Purkinje cell (primary cell): ENCODE data around the gene MMD2. TPM values are rescaled to one million over a fixed set of nuclear protein-coding genes. Genes with fewer than 3 reads are reported as not detected.

Experiments used
- polyA plus RNA-seq: library from polyadenylated mRNA; unstranded; fragments of >200 nt; fragmentation: Nextera tagmentation; gene quantifications from 2 replicates; pipeline ENCODE4 v1.2.1, GENCODE V29; 2014

Gene MMD2
- 0.27 and 1.4 TPM in 2 replicates for polyA plus RNA-seq

GRCh38 chr7:4958477-4959301, at the start of gene MMD2:
MMD2 (minus strand) TSS chr7:4959187; CDS start chr7:4959017, 170 bp downstream.

GRCh38 chr7:4883372-4884144, 75.4 kb downstream of the MMD2 start, which contains the start of gene RADIL:
RADIL (minus strand) TSS chr7:4883716; CDS start chr7:4878139, 5,577 bp downstream.

GRCh38 chr7:4861673-4862072, 97.3 kb downstream of the MMD2 start, which contains the start of gene PAPOLB:
PAPOLB (minus strand) TSS chr7:4862030; CDS start chr7:4861810, 220 bp downstream.

Other genes starting within 250 kb of the MMD2 start
- 0.94 and 7.0 TPM in 2 replicates for gene AP5Z1, start 183.6 kb downstream of the MMD2 start, polyA plus RNA-seq
- 0.13 TPM in 1 of 2 replicates, not detected in the other for gene PAPOLB, start 97.2 kb downstream of the MMD2 start, polyA plus RNA-seq
- gene RADIL, start 75.5 kb downstream of the MMD2 start, polyA plus RNA-seq = 0.32 and 0.52 TPM in 2 replicates
- 6.3 and 8.3 TPM in 2 replicates for gene RBAK, start 86.7 kb upstream of the MMD2 start, polyA plus RNA-seq
- gene WIPI2, start 231.0 kb upstream of the MMD2 start, polyA plus RNA-seq = 20.0 and 23.5 TPM in 2 replicates